HG02610 (cell line): ENCODE data around the gene UBASH3A.
"Not testable (repeated sequence)": the region's sequence is repeated elsewhere in the genome, so short reads cannot be mapped to it uniquely, and the experiment has no call there.

Experiments used
- ATAC-seq: cut with Tn5 transposase; IDR thresholded peaks from one replicate; pipeline ENCODE4 v1.9.1; 2021; ENCODE audit warnings: mild to moderate bottlenecking, moderate library complexity; ENCODE audit not compliant: unreplicated experiment

The UBASH3A gene

GRCh38 chr21:42461881-42462877 is 58.5 kb downstream of the UBASH3A start:
- ATAC-seq = no peak

DNA sequence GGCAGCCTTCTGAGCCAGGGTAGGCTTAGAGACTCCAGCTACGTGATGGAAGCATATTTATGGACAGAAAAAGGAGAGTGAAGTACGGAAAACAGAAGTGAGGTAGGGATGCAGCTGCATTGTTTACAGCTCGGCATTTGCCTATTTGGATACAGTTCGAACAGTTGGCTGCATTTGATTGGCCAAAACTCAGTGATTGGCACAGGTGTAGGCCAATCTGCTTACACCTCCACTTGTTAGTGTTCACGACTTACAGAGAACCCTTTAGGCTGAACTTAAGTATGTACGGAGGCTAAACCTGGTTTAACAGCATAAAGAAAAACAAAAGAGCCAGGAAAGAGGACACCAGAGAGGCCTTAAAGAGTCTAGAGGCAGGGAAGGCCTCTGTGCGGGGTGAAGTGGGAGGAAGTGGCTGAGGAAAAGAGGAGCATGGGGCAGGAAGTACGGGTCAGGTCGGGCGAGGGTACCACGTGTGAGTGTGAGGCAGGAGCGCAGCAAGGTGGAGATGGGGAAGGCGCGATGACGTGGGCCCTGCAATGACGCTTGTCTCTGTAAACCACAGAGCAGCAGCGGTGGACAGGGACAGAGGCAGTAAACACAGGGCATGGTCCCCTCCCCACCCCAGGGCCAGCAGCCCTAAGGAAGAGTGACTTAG is 60.3 kb downstream of the UBASH3A start:
- ATAC-seq = no peak

DNA sequence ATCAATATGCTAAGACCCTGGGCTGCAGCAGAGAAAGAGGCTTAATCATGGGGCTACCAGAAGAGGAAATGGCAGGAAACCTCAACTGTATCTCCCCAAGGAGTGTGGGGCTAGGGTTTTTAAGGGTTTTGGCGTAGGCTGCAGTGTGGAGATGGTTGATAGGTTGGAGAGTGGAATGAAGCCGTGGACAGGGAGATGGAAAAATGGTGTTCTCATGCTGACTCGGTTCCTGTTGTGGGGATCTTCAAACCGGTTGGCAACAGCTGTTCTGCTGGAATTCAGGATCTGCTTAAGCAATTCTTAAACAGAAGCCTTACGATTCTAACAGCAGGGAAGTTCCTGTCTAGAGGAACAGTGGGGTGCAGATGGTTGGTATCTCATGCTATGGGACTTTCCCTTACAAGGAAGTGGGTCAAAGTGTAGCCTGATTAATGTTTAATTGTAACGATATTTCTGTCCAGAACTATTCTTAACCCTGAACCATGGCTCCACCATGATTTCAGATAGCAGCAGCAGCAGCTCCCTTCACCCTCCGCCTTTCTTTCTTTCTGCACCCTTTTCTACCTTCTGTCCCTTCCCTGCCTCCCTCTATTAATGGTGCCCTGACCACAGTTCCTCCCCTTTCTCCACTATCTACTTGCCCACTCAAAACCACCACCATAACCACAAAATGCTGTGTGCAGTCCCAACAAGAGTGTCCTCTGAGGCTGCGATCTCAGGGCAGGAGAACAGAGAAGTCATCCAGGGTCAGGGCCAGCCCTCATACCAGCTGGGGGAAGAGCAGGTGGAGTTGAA is 61.5 kb downstream of the UBASH3A start:
- ATAC-seq = peak; percentile 24

DNA sequence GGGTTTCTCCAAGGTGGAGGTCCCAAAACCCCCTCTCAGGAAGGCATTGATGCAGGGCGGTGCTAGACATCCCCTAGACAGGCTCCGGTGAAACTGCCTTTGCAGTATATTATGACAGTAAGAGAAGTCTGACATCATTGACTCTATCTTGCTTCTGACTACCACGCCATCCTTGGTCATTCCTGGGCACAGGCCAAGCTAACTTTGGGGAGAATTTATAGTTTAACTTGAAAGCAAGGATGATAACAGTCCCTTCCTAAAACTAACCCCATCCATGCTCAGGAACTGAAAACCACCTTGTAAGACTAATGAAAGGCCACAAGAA is 62.1 kb downstream of the UBASH3A start:
- ATAC-seq = peak; percentile 56

GRCh38 chr21:42466700-42467099 is 63.0 kb downstream of the UBASH3A start:
- no peak for ATAC-seq

- ATAC-seq = no peak
These were observed 63.7 kb downstream of the UBASH3A start for GRCh38 chr21:42467140-42467983.

DNA sequence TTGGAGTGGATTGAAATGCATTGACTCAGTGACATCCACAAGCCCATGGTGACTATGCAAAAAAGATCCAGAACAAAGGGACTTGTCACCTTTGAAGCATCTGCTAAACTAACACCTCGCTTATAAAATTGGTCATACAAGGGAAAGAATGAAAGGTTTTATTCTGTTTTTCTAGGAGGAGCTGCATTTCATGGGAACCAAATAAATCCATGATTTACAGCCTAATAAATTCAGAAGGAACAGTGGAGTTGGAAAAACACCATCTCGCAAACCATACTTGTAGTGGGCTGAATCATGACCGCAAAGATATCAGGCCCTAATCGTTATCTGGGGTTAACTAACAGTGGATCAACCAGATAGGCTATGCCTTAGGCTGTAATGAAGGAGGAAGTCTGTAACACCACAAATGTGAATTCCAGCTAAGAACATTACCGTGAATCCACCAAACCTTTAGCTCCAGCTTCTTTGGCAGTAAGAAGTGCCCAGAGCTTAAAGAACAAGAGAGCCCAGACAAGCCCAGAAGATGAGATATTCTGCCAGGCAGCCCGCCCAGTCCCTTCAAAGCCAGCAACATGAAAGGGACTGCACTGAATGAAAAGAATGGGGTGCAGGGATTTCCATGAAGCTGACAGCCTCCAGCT is 64.9 kb downstream of the UBASH3A start:
- no peak for ATAC-seq

DNA sequence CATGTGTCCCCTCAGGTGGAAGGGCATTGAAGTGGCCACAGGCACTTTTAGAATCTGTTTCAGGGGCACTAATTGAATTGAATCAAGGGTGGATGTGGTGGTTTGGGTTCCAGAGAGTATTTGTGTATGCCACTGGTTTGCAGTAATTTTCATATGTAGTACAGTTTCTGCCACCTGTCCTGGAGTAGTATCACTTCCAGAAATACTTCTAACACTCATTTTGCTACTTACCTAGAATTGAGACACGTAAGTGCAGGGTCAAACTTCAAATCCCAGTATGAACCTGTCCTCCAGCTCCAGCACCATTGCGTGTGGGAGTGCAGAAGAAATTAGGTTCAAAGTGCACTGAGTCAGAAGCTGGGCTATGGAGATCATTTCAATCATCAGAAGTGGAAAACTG is 65.6 kb downstream of the UBASH3A start:
- ATAC-seq = peak; percentile 39

DNA sequence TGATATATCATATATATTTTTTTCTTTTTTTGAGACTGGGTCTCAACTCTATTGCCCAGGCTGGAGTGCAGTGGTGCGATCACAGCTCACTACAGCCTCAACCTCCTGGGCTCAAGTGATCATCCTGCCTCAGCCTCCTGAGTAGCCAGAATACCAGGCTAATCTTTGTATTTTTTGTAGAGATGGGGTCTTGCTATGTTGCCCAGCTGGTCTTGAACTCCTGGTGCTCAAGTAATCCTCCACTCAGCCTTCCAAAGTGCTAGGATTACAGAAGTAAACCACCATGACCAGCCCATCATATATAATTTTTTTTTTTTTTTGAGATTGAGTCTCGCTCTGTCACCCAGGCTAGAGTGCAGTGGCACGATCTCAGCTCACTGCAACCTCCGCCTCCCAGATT is 66.0 kb downstream of the UBASH3A start:
- ATAC-seq = not testable (repeated sequence)

DNA sequence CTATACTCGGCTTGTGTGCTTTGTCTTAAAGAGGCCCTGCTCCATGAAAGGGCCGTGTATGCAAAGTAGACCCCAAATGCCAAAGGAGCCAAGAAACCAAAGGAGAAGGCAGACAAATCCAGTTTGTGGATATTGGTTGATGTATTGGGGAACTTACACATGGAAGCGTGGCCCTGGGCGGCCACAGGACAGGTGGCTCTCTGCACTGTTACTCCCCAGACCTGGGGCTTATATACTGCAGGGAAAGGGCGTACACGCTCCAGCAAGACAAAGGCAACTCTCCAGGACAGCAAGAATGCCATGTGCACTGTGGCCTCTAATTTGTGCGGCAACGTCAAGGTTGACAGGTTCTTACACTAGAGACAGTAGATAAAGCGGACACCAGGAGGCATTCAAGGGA is 67.5 kb downstream of the UBASH3A start:
- no peak for ATAC-seq

DNA sequence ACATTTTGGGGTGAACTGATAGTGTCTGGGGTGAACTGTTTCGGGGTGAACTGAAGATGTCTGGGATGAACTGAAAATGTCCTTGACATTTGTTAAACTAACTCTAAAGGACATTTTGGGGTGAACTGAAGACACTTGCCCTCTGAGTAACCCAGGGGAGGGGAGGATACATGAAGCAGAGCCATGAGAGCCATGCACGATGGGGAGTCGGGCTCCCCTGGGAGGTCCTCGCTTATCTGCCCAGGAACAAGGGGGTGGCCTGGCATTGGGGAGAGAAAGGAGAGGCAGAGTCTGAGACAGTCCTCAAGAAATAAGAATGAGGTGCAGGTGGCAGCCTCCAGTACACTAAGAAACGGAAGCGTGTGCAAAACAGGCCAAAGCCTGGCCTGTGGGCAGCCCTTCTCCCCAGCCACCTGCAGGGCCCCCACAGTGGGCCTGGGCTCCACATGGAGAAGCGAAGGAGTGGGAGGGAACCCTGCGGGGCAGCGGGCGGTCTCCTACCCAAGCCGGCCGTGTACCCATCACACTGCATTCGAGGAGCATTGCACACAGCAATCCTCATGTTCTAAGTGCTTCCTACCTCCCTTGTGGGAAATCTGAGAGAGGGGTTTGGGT is 68.1 kb downstream of the UBASH3A start:
- ATAC-seq = no peak

GRCh38 chr21:42472521-42472920 is 68.8 kb downstream of the UBASH3A start:
- ATAC-seq = no peak

DNA sequence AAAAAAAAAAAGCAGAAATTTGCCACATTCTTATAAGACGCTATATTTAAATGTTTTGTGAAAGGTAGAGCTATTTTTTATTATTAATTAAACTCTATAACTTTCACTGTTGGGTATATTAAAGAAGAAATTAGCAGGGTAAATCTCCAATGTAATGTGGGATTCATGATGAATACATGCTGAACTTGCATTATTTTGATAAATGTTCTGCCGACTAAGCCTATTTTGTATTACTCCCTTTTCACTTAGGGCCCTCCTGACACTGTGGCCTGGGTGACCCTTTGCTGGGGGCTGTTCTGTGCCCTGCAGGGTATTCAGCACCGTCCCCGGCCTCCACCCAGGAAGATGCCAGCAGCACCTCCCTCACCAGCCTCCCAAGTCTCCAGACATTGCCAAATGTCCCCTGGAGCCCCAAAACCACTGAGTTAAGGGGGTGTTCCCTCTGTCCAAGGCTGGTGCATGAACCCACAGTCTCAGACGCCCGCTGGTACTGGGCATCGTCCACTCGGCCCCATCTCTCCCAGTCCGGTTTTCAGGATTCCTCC is 69.9 kb downstream of the UBASH3A start:
- ATAC-seq = no peak

GRCh38 chr21:42474043-42474831 is 70.5 kb downstream of the UBASH3A start:
- peak; percentile 50 for ATAC-seq

DNA sequence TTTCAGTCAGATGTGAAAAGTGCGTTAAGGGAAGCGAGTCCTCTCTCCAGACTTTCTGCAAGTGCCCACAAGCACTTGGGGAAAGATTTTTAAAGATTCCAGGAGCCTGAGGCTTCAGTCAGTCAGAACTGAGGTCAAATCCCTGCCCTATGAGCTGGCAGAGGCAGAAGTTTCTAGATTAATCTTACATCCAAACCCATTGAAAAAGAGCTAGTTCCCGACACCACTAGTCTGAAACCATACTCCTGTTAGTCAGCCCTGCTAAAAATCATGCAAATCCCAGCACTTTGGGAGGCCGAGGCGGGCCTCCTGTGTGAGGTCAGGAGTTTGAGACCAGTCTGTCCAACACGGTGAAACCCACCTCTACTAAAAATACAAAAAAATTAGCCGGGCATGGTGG is 71.3 kb downstream of the UBASH3A start:
- ATAC-seq = no peak

GRCh38 chr21:42475526-42476387 is 72.1 kb downstream of the UBASH3A start:
- ATAC-seq = no peak
